Left lobe of liver (tissue), 2 donors: ENCODE data around the gene SYNJ2. TPM values are rescaled to one million over a fixed set of nuclear protein-coding genes. Genes with fewer than 3 reads are reported as not detected.

ENCODE experiments used
- ATAC-seq: fragments of 200-7000 bp; cut with Tn5 transposase; one replicate; pipeline ENCODE4 v1.9.1; 2020; ENCODE audit warnings: mild to moderate bottlenecking, moderate library complexity
- DNase-seq: peaks from one replicate; pipeline ENCODE4 v3.0.0-alpha.2; 2020; ENCODE audit warnings: low spot score
- total RNA-seq: library from RNA; stranded (reverse); gene quantifications from one replicate; pipeline ENCODE4 v1.2.1, GENCODE V29; 2021
- donor health status: DM: no; HTN: no; CAD: no; lungs with moderate emphysema.
- donor health status: DM: no; HTN: yes; CAD: no.

The SYNJ2 gene
- total RNA-seq, 1 donor from 2014 or later = 5.5 TPM

- ATAC-seq (peak; percentile 27), DNase-seq (no peak)
These were observed 1.2 kb upstream of the SYNJ2 start for GRCh38 chr6:157980288-157981131.

DNA sequence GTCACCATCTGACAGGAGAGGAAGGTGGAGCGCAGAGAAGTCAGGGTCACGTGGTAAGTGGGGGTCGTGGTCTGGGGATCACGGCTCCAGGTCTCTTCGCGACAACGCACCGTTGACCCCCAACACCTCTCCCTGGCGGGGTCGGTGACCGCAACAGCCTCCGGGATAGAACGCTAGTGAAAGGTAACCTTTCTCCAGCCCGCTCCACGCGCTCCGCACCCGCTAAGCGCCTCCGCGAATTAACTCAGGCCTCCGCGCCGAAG, 600 bp upstream of the SYNJ2 start:
- DNase-seq = no peak
- ATAC-seq = peak; percentile 3

- ATAC-seq = peak; percentile 62
These were observed 469 bp downstream of the SYNJ2 start for GRCh38 chr6:157982102-157982562.

DNA sequence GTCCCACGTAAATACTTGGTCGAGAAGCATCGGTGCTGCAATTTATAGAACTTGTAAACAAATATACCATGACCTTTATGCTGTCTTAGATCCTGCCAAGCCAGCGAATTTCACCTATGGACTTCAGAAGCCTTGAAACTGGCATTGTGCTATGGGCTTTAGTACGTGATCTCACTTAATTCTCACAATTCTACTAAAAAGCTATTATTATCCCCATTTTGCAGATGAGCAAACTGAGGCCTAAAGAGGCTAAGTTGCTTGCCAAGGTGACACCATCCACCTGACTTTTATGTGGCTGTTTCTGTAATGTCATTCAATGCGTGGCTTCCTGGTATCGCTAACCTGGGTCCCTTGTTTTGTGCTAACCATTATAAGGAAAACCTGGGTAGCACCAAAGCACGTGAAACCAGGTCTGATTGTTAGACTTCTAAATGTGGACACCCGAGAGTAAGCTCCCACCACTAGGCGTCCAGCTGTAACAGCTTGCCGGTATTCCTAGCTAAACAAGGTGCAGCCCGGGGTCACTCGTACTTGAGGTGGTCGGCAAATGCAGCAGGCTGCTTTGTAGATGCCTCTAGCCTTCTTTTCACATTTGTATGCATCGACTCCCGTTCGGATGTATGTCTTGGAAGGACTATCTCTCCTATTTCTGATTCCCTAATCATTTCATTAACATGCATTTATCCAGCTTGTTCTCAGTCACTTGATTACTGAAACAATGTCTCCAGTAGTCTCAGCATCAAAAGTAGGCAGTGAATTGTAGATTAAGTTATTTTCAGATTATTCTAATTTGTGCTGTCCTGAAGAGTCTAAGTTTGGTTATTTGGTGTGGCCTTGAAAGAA, 1.1 kb downstream of the SYNJ2 start:
- ATAC-seq (no peak), DNase-seq (no peak)

More at GRCh38 chr6:157982102-157982562, 469 bp downstream of the SYNJ2 start:
- DNase-seq = peak; percentile 68

DNA sequence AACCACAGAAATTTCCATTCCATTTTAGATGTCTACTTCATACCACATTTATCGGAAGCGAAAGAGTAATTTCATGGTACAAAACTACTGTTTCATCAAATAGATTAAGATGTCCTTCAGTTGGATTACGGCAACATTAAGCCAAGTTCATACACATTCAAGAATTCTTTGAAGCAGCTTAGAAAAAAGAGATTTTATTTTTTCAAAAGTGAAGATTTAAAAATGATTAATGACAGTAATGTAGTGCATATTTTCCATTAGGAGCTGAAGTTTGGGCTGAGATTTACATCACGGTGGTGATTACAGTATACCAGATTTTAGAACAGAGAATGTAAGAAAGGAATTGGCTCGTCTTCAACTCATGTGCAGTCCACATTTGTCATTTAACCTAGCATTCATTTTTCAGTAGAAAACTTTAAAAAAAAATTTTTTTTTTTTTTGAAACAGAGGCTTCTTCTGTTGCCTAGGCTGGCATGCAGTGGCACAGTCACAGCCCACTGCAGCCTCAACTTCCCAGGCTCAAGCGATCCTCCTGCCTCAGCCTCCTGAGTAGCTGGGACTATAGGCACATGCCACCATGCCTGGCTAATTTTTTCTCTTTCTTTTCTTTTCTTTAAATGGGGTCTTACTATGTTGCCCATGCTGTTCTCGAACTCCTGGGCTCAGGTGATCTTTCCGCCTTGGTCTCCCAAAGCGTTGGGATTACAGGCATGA, 1.9 kb downstream of the SYNJ2 start:
- no peak for ATAC-seq
- no peak for DNase-seq

- DNase-seq = no peak
- no peak for ATAC-seq
These were observed 2.5 kb downstream of the SYNJ2 start for GRCh38 chr6:157984128-157984527.

- ATAC-seq (no peak), DNase-seq (no peak)
These were observed 3.1 kb downstream of the SYNJ2 start for GRCh38 chr6:157984686-157985225.

DNA sequence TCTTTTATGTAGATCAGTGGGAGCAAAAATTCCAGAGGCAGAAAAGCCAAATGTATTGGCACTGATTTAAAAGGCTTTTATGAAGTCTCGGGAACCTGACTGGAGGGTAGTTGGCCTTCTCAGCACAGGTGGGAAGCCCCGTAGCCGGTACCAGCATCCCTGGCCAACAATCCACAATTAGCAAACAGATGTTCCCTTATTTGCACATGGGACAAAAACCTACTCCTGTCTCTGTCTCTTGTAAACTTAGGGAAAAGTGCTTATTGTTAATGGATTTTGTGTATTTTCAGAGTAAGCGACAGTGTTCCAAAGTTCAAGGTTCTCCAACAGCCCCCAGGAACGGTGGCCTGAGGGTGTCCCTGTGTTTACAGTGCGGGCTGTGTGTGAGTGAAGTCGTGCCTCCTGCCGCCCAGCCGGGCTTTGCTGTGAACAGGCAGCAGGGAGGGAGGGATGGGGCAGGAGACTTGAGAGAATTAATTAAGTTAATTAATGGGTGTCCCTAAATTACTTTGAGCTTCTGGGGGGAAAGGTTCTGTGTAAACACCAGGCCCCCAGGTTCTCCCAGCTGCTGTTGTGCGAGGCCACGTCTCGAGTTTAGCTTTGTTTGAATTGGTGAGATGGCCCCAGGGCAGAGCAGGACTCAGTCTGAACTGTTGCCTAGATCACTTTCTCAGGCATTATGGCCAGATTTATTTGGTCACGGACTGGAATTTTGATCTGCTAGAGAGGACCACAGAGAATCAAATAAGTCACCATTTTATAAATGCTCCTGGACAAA, 3.9 kb downstream of the SYNJ2 start:
- ATAC-seq (peak; percentile 19), DNase-seq (no peak)

GRCh38 chr6:157987788-157988699, 6.4 kb downstream of the SYNJ2 start:
- DNase-seq (no peak), ATAC-seq (no peak)

- ATAC-seq (no peak), DNase-seq (no peak)
These were observed 7.0 kb downstream of the SYNJ2 start for GRCh38 chr6:157988700-157989063.

- DNase-seq (peak; percentile 87), ATAC-seq (peak; percentile 77)
These were observed 8.1 kb downstream of the SYNJ2 start for GRCh38 chr6:157989541-157990289.

GRCh38 chr6:157990321-157991066, 8.8 kb downstream of the SYNJ2 start:
- DNase-seq (no peak), ATAC-seq (no peak)

DNA sequence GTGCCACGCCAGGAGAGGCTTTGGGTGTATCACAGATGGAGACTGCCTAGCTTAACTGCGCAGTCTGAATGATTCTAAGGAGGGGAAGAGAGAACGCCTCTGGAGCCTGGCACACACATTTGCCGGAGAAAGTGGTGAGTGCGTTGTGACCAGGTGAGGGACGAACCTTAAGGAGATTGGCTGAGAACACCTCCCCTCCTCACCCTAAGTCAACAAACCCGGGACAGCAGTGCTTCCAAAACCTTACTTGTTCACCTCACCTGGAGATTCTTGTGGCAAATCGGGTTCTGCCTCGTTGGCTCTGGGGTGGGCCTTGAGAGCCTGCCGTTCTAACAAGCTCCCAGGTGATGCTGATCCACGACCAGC, 9.4 kb downstream of the SYNJ2 start:
- ATAC-seq = no peak
- DNase-seq = no peak

DNA sequence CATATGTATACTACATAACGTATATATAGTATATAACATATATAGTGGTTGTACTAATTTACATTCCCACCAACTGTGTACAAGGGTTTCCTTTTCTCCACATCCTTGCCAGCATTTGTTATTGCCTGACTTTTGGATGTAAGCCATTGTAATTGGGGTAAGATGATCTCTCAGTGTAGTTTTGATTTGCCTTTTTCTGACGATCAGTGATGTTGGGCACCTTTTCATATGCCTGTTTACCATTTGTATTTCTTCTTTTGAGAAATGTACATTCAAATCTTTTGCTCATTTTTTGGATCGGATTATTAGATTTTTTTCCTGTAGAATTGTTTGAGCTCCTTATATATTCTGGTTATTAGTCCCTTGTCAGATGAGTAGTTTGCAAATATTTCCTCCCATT, 11.4 kb downstream of the SYNJ2 start:
- DNase-seq = no peak
- no peak for ATAC-seq

- DNase-seq (no peak), ATAC-seq (peak; percentile 57)
These were observed 12.6 kb downstream of the SYNJ2 start for GRCh38 chr6:157994125-157994795.

DNA sequence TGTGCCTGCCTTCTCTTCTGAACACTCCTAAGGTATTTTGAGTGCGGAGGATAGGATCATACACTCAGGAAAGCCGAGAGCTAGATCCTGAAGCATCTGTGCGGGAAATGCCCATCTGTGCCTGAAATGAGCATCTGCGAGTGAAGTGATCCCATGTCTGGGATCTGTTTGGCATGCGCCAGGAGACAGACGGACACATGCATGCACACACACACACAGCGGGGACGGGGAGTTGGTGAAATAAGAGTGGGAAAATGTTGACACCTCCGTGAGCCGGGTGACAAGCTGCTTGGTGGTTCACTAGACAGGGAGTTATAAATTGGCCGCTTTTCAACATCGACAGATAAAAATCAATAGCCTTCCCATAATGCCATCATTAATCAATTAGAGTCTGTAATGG, 13.8 kb downstream of the SYNJ2 start:
- ATAC-seq = no peak
- no peak for DNase-seq

DNA sequence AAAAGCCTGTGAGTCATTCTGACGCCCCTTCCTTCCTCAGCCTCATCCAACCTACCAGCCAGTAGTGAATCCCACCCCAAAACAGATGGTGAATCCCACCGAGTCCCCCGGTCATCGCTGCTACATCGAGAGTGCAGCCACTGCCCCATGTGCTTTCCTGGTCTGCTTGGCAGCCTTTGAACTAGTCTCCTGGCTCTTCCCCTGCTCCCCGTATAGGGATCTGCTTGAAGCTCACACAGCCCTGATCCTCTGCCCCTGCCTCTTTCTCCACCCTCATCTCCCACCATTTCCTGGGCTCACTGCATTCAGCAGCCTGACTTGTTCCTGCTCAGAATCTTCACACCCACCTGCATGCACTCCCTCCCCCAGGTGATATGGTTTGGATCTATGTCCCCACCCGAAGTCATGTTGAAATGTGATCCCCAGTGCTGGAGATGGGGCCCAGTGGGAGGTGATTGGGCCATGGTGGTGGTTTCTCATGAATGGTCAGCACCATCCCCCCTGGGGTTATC, 14.6 kb downstream of the SYNJ2 start:
- DNase-seq (no peak), ATAC-seq (no peak)
